HEK293T (cell line): Measurements from ENCODE around the gene PLEKHH3.

ENCODE experiments used
- CTCF ChIA-PET: fragments of 350-600 bp; formaldehyde crosslinking; extraction: SDS; loops from one replicate; lab custom pipeline; 2021; ENCODE audit warnings: antibody characterized with exemption, inconsistent platforms; lab: Yijun Ruan, JAX
- POLR2A ChIA-PET: fragments of 350-600 bp; formaldehyde crosslinking; extraction: SDS; loops from one replicate; lab custom pipeline; 2020; ENCODE audit warnings: antibody characterized with exemption, inconsistent platforms; lab: Yijun Ruan, JAX
- DNase-seq: peaks from one replicate; pipeline ENCODE4 v3.0.0; 2012; ENCODE audit warnings: mixed read lengths; ENCODE audit errors: extremely low spot score
- ARNT ChIP-seq: fragments of 450-650 bp; IDR thresholded peaks from 2 replicates; pipeline ENCODE4 v1.6.1; 2017; ENCODE audit warnings: mild to moderate bottlenecking
- BHLHE40 ChIP-seq: fragments of 450-650 bp; IDR thresholded peaks from 2 replicates; pipeline ENCODE4 v1.6.1; 2016; ENCODE audit warnings: mild to moderate bottlenecking, moderate library complexity, borderline replicate concordance
- CTBP1 ChIP-seq: fragments of 450-650 bp; IDR thresholded peaks from 2 replicates; pipeline ENCODE4 v1.6.1; 2016; ENCODE audit warnings: borderline replicate concordance
- ELF4 ChIP-seq: fragments of 450-650 bp; IDR thresholded peaks from 2 replicates; pipeline ENCODE4 v1.6.1; 2017; ENCODE audit warnings: antibody characterized with exemption
- FOXA1 ChIP-seq: fragments of 450-650 bp; IDR thresholded peaks from 2 replicates; pipeline ENCODE4 v1.6.1; 2016; ENCODE audit warnings: mild to moderate bottlenecking
- FOXK2 ChIP-seq: fragments of 450-650 bp; IDR thresholded peaks from 2 replicates; pipeline ENCODE4 v1.6.1; 2016; ENCODE audit warnings: mild to moderate bottlenecking
- FOXM1 ChIP-seq: fragments of 450-650 bp; IDR thresholded peaks from 2 replicates; pipeline ENCODE4 v1.6.1; 2017; ENCODE audit warnings: mild to moderate bottlenecking, borderline replicate concordance
- HDGF ChIP-seq: fragments of 450-650 bp; IDR thresholded peaks from 2 replicates; pipeline ENCODE4 v1.6.1; 2017; ENCODE audit warnings: antibody characterized with exemption, borderline replicate concordance
- L3MBTL2 ChIP-seq: fragments of 450-650 bp; conservative IDR thresholded peaks from 2 replicates; pipeline ENCODE4 v1.6.1; 2016; ENCODE audit warnings: mild to moderate bottlenecking
- LEF1 ChIP-seq: fragments of 450-650 bp; IDR thresholded peaks from 2 replicates; pipeline ENCODE4 v1.6.1; 2017; ENCODE audit warnings: mild to moderate bottlenecking, borderline replicate concordance
- NFRKB ChIP-seq: fragments of 450-650 bp; IDR thresholded peaks from 2 replicates; pipeline ENCODE4 v1.6.1; 2016; ENCODE audit warnings: mild to moderate bottlenecking, moderate library complexity
- SP1 ChIP-seq: fragments of 450-650 bp; IDR thresholded peaks from 2 replicates; pipeline ENCODE4 v1.6.1; 2017
- SUZ12 ChIP-seq: fragments of 450-650 bp; IDR thresholded peaks from 2 replicates; pipeline ENCODE4 v1.6.1; 2016; ENCODE audit warnings: mild to moderate bottlenecking
- TARDBP ChIP-seq: fragments of 450-650 bp; IDR thresholded peaks from 2 replicates; pipeline ENCODE4 v1.6.1; 2016
- ZNF384 ChIP-seq: fragments of 450-650 bp; IDR thresholded peaks from 2 replicates; pipeline ENCODE4 v1.6.1; 2016
- TF ChIP-seq, protein P1 (sequence below): fragments of 450-650 bp; IDR thresholded peaks from 2 replicates; pipeline ENCODE4 v1.6.1; 2016

PLEKHH3 gene

DNA sequence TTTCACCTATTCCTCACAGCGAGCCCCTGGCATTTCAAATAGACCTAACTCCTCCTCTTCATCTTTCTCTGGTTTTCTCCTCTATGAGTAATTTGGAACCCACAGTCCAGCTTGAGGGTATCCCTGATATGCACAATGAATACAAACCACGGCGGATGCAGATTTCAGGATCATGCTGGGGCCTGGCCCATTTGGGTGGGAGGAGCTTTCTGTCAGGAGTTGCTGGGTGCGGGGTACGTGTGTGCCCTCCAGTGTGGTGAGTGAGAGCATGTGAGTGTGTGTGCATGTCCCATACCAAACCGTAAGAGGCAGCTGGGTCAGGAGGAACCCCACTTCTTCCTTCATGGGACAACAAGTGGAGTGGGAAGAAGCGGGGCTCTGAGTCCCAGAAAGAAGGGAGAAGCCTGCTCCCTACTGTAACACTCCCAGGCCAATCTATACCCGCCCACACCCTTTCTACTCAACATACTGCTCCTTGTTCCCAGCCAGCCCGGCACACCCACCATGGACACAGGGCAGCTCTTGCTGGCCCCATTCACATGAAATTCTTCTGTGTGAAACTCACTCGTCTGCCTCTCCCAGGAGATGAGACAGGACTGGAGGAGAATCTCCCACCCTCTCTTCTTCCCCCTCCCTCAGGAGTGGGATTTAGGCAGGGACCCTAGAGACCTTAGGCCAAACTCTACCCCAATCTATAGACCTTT lies 23.9 kb upstream of the PLEKHH3 start:
- TF ChIP-seq BHLHE40 (no peak), HDGF (no peak), ELF4 (no peak), ZNF384 (no peak), SUZ12 (no peak)
- TF ChIP-seq, protein P1, sequence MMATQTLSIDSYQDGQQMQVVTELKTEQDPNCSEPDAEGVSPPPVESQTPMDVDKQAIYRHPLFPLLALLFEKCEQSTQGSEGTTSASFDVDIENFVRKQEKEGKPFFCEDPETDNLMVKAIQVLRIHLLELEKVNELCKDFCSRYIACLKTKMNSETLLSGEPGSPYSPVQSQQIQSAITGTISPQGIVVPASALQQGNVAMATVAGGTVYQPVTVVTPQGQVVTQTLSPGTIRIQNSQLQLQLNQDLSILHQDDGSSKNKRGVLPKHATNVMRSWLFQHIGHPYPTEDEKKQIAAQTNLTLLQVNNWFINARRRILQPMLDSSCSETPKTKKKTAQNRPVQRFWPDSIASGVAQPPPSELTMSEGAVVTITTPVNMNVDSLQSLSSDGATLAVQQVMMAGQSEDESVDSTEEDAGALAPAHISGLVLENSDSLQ, result no peak
- DNase-seq, result no peak
- ChIA-PET POLR2A (interaction anchor here (2.5 kb wide), 1 partner anchor 22 kb away, joined by 7 read pairs; no protein-coding TSS in a partner anchor), CTCF (interaction anchor here (0.6 kb wide), 1 partner anchor 49 kb away, joined by 3 read pairs; no protein-coding TSS in a partner anchor)

- DNase-seq, result no peak
- TF ChIP-seq FOXK2 (no peak), ZNF384 (no peak), LEF1 (no peak), ELF4 (no peak), FOXM1 (no peak), ARNT (no peak), FOXA1 (no peak), L3MBTL2 (no peak), BHLHE40 (no peak), HDGF (no peak), NFRKB (no peak), TARDBP (no peak), CTBP1 (no peak), SUZ12 (no peak), SP1 (no peak)
- TF ChIP-seq, protein P1, result no peak
- CTCF ChIA-PET, result no interaction called here
- POLR2A ChIA-PET, result interaction anchor here (2.5 kb wide), 1 partner anchor 21 kb away, joined by 7 read pairs; no protein-coding TSS in a partner anchor
Measured at GRCh38 chr17:42699415-42699740, 22.6 kb upstream of the PLEKHH3 start.

DNA sequence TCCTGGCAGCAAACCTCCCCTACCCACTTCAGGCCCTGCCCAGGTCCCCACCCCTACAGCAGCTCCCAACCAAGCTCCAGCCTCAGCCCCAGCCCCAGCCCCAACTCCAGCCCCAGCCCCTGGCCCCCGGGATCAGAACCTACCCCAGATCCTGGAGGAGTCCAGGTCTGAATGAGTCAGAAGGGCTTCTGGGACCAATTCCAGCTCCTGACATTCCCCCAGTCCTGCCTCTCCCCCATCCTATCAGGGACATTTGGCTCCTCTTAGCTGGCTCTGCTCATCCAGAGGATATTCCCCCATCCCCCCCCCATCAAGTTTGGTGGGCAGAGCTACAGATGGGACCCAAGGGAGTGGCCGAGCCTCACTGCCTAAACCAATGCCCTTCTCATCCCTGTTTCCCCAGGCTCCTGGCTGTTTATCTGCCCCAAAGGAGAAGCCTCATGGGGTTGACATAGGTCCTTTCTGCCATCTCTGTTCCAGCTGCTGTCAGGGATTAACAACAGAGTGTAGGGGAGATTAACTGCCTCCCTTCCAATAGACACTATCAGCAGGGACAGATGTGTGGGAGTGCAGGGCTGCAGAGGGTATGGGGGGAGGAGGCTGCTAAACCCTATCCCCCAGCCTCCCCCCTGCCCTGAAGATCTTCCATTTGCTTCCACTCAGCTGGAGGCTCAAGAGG lies 22.1 kb upstream of the PLEKHH3 start:
- POLR2A ChIA-PET, result interaction anchor here (2.0 to 2.5 kb wide), 2 partner anchors 20 to 121 kb away, joined by 6 to 7 read pairs; no protein-coding TSS in a partner anchor
- DNase-seq, result no peak
- TF ChIP-seq SUZ12 (no peak), ELF4 (no peak), L3MBTL2 (no peak), BHLHE40 (no peak), FOXA1 (no peak)
- TF ChIP-seq, protein P1, result no peak
- CTCF ChIA-PET, result no interaction called here

DNA sequence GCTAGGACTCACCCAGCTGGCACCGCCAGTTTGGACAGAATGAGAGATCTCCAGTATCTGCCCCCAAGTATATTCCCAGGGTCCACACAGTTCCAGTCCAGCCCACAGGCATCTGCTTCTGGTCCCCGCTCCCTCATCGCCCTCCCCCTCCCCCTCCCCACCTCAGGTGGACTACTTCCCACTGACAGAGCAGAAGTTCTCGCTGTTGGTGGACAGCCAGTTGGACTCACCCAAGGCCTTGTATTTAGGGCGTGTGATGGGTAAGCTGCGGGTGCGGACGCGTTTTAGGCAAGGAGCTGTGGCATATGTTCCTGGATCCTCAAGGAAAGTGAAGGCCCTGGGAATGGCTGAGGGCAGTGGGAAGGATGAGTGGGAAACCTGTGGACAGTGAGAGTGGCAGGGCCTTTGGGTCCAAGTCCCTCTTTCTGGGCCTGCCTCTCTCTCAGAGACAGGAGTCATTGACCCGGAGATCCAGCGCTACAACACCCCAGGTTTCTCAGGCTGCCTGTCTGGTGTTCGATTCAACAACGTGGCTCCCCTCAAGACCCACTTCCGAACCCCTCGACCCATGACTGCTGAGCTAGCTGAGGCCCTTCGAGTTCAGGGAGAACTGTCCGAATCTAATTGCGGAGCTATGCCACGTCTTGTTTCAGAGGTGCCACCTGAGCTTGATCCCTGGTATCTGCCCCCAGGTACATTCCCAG lies 20.5 kb upstream of the PLEKHH3 start:
- ChIA-PET CTCF (interaction anchor here (0.6 kb wide), 1 partner anchor 119 kb away, joined by 4 read pairs; no protein-coding TSS in a partner anchor), POLR2A (interaction anchor here (1.7 to 2.0 kb wide), 2 partner anchors 18 to 119 kb away, joined by 6 read pairs; no protein-coding TSS in a partner anchor)
- no peak for DNase-seq
- TF ChIP-seq TARDBP (no peak), SP1 (no peak), BHLHE40 (no peak), CTBP1 (no peak), HDGF (no peak), L3MBTL2 (no peak), FOXA1 (no peak), ELF4 (no peak), NFRKB (no peak), LEF1 (no peak), ARNT (no peak), ZNF384 (no peak), FOXM1 (no peak), FOXK2 (no peak), SUZ12 (no peak)
- TF ChIP-seq, protein P1, result no peak

- ChIA-PET CTCF (no interaction called here), POLR2A (interaction anchor here (1.7 kb wide), 1 partner anchor 17 kb away, joined by 6 read pairs; no protein-coding TSS in a partner anchor)
- DNase-seq, result no peak
- TF ChIP-seq SUZ12, result no peak
- TF ChIP-seq TARDBP, result no peak
- TF ChIP-seq FOXK2, result no peak
- no peak for TF ChIP-seq L3MBTL2
- no peak for TF ChIP-seq FOXM1
- TF ChIP-seq BHLHE40, result no peak
- TF ChIP-seq SP1, result no peak
- TF ChIP-seq NFRKB, result no peak
- no peak for TF ChIP-seq LEF1
- no peak for TF ChIP-seq CTBP1
- TF ChIP-seq ZNF384, result no peak
Measured at GRCh38 chr17:42695500-42695899, 18.7 kb upstream of the PLEKHH3 start.
